IMR-90 (cell line): Measurements from ENCODE around the gene MCRIP2. TPM values are rescaled to one million over a fixed set of nuclear protein-coding genes. Genes with fewer than 3 reads are reported as not detected.
"Not testable (repeated sequence)": the region's sequence is repeated elsewhere in the genome, so short reads cannot be mapped to it uniquely, and the experiment has no call there.

Source experiments
- ATAC-seq: fragments of 200-7000 bp; cut with Tn5 transposase; 2 replicates; pipeline ENCODE4 v1.9.1; 2020; ENCODE audit warnings: low read depth, mild to moderate bottlenecking, moderate library complexity
- BruUV-seq: library from RNA; stranded (reverse); fragments of 400-500 nt; replicated peaks from 2 replicates; lab custom pipeline; 2021; lab: Mats Ljungman, UMichigan
- CTCF ChIA-PET: fragments of 300-600 bp; formaldehyde crosslinking; extraction: SDS; loops from one replicate; lab custom pipeline; 2021; ENCODE audit warnings: antibody characterized with exemption; lab: Yijun Ruan, JAX
- POLR2A ChIA-PET: fragments of 300-600 bp; sonication (Branson Sonifier 250); formaldehyde crosslinking; loops from one replicate; lab custom pipeline; 2022; ENCODE audit warnings: antibody characterized with exemption; ENCODE audit not compliant: unreplicated experiment; lab: Charles Lee
- DNase-seq: peaks from one replicate; pipeline ENCODE4 v3.0.0; 2013
- H2AFZ ChIP-seq: replicated peaks from 2 replicates; pipeline ENCODE3; 2013; ENCODE audit warnings: low read length, mild to moderate bottlenecking; ENCODE audit not compliant: poor library complexity
- H2AK5ac ChIP-seq: 2 replicates; pipeline ENCODE4 v1.6.1; 2013; ENCODE audit warnings: low read depth, low read length, inconsistent platforms
- H2AK9ac ChIP-seq: replicated peaks from 2 replicates; pipeline ENCODE3; 2013; ENCODE audit warnings: mild to moderate bottlenecking, low read depth, low read length, moderate library complexity; ENCODE audit not compliant: poor library complexity
- H2BK120ac ChIP-seq: 2 replicates; pipeline ENCODE4 v1.6.1; 2013; ENCODE audit warnings: low read depth, low read length, inconsistent platforms
- H2BK15ac ChIP-seq: 3 replicates; pipeline ENCODE4 v1.6.1; 2013; ENCODE audit warnings: low read depth, low read length, inconsistent platforms
- H2BK20ac ChIP-seq: 2 replicates; pipeline ENCODE4 v1.6.1; 2013; ENCODE audit warnings: low read depth, mild to moderate bottlenecking, inconsistent platforms, low read length, moderate library complexity
- H2BK5ac ChIP-seq: 2 replicates; pipeline ENCODE4 v1.6.1; 2013; ENCODE audit warnings: mild to moderate bottlenecking, low read depth, low read length, inconsistent platforms; ENCODE audit not compliant: poor library complexity, severe bottlenecking
- H3K14ac ChIP-seq: replicated peaks from 2 replicates; pipeline ENCODE4 v1.6.1; 2013; ENCODE audit warnings: low read depth, low read length, inconsistent platforms
- H3K18ac ChIP-seq: 2 replicates; pipeline ENCODE4 v1.6.1; 2013; ENCODE audit warnings: low read depth, low read length, control low read depth
- H3K23ac ChIP-seq: 2 replicates; pipeline ENCODE4 v1.6.1; 2013; ENCODE audit warnings: low read depth, low read length, inconsistent platforms
- H3K27ac ChIP-seq: 2 replicates; pipeline ENCODE4 v1.5.1; 2013; ENCODE audit warnings: mild to moderate bottlenecking, control low read depth, low read length; ENCODE audit not compliant: insufficient read depth
- H3K27me3 ChIP-seq: 2 replicates; pipeline ENCODE4 v1.6.1; 2013; ENCODE audit warnings: low read length; ENCODE audit not compliant: control insufficient read depth, insufficient read depth
- H3K36me3 ChIP-seq: 2 replicates; pipeline ENCODE4 v1.6.1; 2013; ENCODE audit warnings: low read length, mixed read lengths; ENCODE audit not compliant: control insufficient read depth, insufficient read depth
- H3K4ac ChIP-seq: 2 replicates; pipeline ENCODE4 v1.6.1; 2013; ENCODE audit warnings: low read depth, low read length, inconsistent platforms
- H3K4me1 ChIP-seq: 2 replicates; pipeline ENCODE4 v1.6.1; 2013; ENCODE audit warnings: low read length, mixed read lengths; ENCODE audit not compliant: control insufficient read depth, insufficient read depth
- H3K4me2 ChIP-seq: 2 replicates; pipeline ENCODE4 v1.6.1; 2013; ENCODE audit warnings: low read depth, mild to moderate bottlenecking, control low read depth, low read length, moderate library complexity
- H3K4me3 ChIP-seq: 2 replicates; pipeline ENCODE4 v1.5.1; 2013; ENCODE audit warnings: low read depth, mild to moderate bottlenecking, control low read depth, low read length, moderate library complexity; ENCODE audit not compliant: insufficient read depth
- H3K56ac ChIP-seq: 2 replicates; pipeline ENCODE4 v1.6.1; 2013; ENCODE audit warnings: low read length, inconsistent platforms; ENCODE audit not compliant: insufficient read depth; ENCODE audit errors: extremely low read depth
- H3K79me1 ChIP-seq, 2 experiments: 2 replicates each; pipeline ENCODE4 v1.6.1; 2013; ENCODE audit warnings: low read length in 2 of 2, inconsistent platforms in 1 of 2, low read depth in 1 of 2
- H3K9ac ChIP-seq: 2 replicates; pipeline ENCODE4 v1.6.1; 2013; ENCODE audit warnings: low read depth, low read length, control low read depth
- H3K9me1 ChIP-seq: 2 replicates; pipeline ENCODE4 v1.6.1; 2013; ENCODE audit warnings: low read length, inconsistent platforms; ENCODE audit not compliant: insufficient read depth
- H3K9me3 ChIP-seq: 2 replicates; pipeline ENCODE4 v1.6.1; 2013; ENCODE audit warnings: low read length; ENCODE audit not compliant: control insufficient read depth, insufficient read depth
- H4K20me1 ChIP-seq: 2 replicates; pipeline ENCODE4 v1.6.1; 2013; ENCODE audit warnings: low read length, inconsistent platforms; ENCODE audit not compliant: insufficient read depth
- H4K5ac ChIP-seq: 2 replicates; pipeline ENCODE4 v1.6.1; 2013; ENCODE audit warnings: mild to moderate bottlenecking, low read depth, low read length, control low read depth
- H4K8ac ChIP-seq, 2 experiments: 2 replicates each; pipeline ENCODE4 v1.6.1; 2013; ENCODE audit warnings: low read depth in 2 of 2, low read length in 2 of 2, control low read depth in 1 of 2, inconsistent platforms in 1 of 2
- H4K91ac ChIP-seq: 2 replicates; pipeline ENCODE4 v1.6.1; 2013; ENCODE audit warnings: low read depth, low read length, inconsistent platforms; ENCODE audit not compliant: insufficient read depth
- WGBS, 2 experiments: methylation state at CpG; one replicate each; pipeline versions ENCODE4 v1.1.5 to v1.1.7; 2013; ENCODE audit warnings: missing lambda C conversion rate in 2 of 2; ENCODE audit not compliant: insufficient read length in 1 of 2; ENCODE audit errors: extremely low coverage in 2 of 2; 5-methylcytosine and 5-hydroxymethylcytosine counted together
- dilution Hi-C: fragments of 300-500 bp; cut with HindIII; formaldehyde crosslinking; loops from one replicate; pipeline ENCODE4 v1.14.3; 2018; ENCODE audit warnings: low sequenced_read_pairs; ENCODE audit not compliant: unreplicated experiment
- in situ Hi-C: fragments of 300-500 bp; cut with MboI; formaldehyde crosslinking; loops from 3 replicates; pipeline ENCODE4 v1.14.3; 2019; ENCODE audit warnings: low sequenced_read_pairs, inconsistent platforms, mixed read lengths
- intact Hi-C: fragments of 100-400 bp; cut with micrococcal nuclease; formaldehyde crosslinking; loops from 2 replicates; pipeline ENCODE4 v1.10.0; 2022
- polyA plus RNA-seq, 3 experiments: library from polyadenylated mRNA; depleted of rRNA; stranded (reverse); fragments of >200 nt; gene quantifications; 2 replicates each; pipeline ENCODE4 v1.2.3, GENCODE V29; 2012; ENCODE audit warnings: low replicate concordance in 1 of 3
- total RNA-seq: library from RNA; depleted of rRNA; stranded (reverse); fragments of >200 nt; gene quantifications from 2 replicates; pipeline ENCODE4 v1.2.3, GENCODE V29; 2012

The MCRIP2 gene
- total and polyA plus RNA-seq, 2 of the 4 experiments (the other 2 are of a cell fraction), result 6.3 to 19.6 TPM

DNA sequence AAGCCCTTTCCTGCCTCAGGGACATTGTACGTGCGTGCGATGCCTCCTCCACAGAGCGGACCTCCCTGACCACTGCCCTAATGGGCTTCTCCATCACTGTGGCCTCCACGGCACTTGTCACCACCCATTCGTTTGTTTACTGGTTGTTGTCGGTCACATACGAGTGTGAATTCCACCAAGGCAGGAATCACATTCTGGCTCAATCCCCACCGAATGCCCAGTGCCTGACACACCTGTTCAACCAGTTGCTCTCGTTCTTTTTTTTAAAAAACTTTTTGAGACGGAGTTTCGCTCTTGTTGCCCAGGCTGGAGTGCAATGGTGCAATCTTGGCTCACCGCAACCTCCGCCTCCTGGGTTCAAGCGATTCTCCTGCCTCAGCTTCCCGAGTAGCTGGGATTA, 49.6 kb downstream of the MCRIP2 start:
- H4K5ac ChIP-seq, H2AK9ac ChIP-seq, H2BK20ac ChIP-seq, ATAC-seq, H3K27ac ChIP-seq, CTCF ChIA-PET, POLR2A ChIA-PET, H3K18ac ChIP-seq, H2AK5ac ChIP-seq, H2BK15ac ChIP-seq, H3K4me3 ChIP-seq, H3K9me3 ChIP-seq, H3K23ac ChIP-seq, H3K36me3 ChIP-seq, intact Hi-C loops, H3K9ac ChIP-seq, dilution Hi-C loops, H2BK5ac ChIP-seq, H2AFZ ChIP-seq, H2BK120ac ChIP-seq, H3K14ac ChIP-seq, H3K4ac ChIP-seq, H3K4me2 ChIP-seq, DNase-seq, H4K20me1 ChIP-seq, H3K56ac ChIP-seq, BruUV-seq, H4K91ac ChIP-seq, in situ Hi-C loops: not testable (repeated sequence)
- Histone ChIP-seq H3K4me1 (peaks cover 12% of the 10 kb centered on the region), H3K9me1 (peaks cover 11% of the 10 kb centered on the region), H4K8ac (peak overlapping the region in 1 of 2 experiments; percentile 64; a peak in 1 of 4 replicates), H3K27me3 (peaks cover 39% of the 10 kb centered on the region), H3K79me1 (peaks cover 9 to 28% of the 10 kb centered on the region in 2 experiments; a peak in 3 of 4 replicates)
- WGBS, 2 experiments, result 84% methylated on average over 12 of the region's 16 CpGs; no CpG with 5 or more reads in 1 of the 2 experiments
